Thoracic aorta (tissue), 2 donors: ENCODE measurements around the gene PARD6A. TPM values are rescaled to one million over a fixed set of nuclear protein-coding genes. Genes with fewer than 3 reads are reported as not detected.
A peak's percentile ranks its signal among the peaks of the same experiment; 100 is the strongest.

Experiments used
- ATAC-seq: fragments of 150-250 bp; one replicate; pipeline ENCODE4 v1.8.0; 2017; ENCODE audit warnings: low read depth; ENCODE audit not compliant: insufficient number of reproducible peaks, low FRiP score
- DNase-seq: peaks from one replicate; pipeline ENCODE4 v3.0.0-alpha.2; 2020; ENCODE audit warnings: low spot score
- H3K27ac ChIP-seq, 2 donors: fragments of 200-600 bp; sonication (generic); 1 replicate in 1 of 2; 2 replicates in 1 of 2; pipeline ENCODE4 v1.5.1; 2016; ENCODE audit warnings: mild to moderate bottlenecking in 2 of 2, moderate library complexity in 2 of 2
- H3K27me3 ChIP-seq: fragments of 200-600 bp; sonication (generic); replicated peaks from 2 replicates; pipeline ENCODE4 v1.6.0; 2016; ENCODE audit warnings: mild to moderate bottlenecking; ENCODE audit not compliant: insufficient read depth
- H3K36me3 ChIP-seq: fragments of 200-600 bp; sonication (generic); one replicate; pipeline ENCODE4 v1.5.1; 2016
- H3K4me1 ChIP-seq, 2 donors: fragments of 200-600 bp; sonication (generic); 1 replicate in 1 of 2; 2 replicates in 1 of 2; pipeline versions ENCODE4 v1.5.1 to v1.6.0; 2016; ENCODE audit warnings: low read depth in 2 of 2, mild to moderate bottlenecking in 1 of 2; ENCODE audit not compliant: control insufficient read depth in 1 of 2
- H3K4me3 ChIP-seq: fragments of 200-600 bp; sonication (generic); 2 replicates; pipeline ENCODE4 v1.5.1; 2016; ENCODE audit warnings: mild to moderate bottlenecking
- H3K9me3 ChIP-seq: fragments of 200-600 bp; sonication (generic); 2 replicates; pipeline ENCODE4 v1.5.1; 2016
- CTCF ChIP-seq: fragments of 200-600 bp; sonication (generic); IDR thresholded peaks from one replicate; pipeline ENCODE4 v1.5.1; 2019; ENCODE audit warnings: antibody characterized with exemption
- total RNA-seq, 2 donors: library from RNA; depleted of rRNA; stranded (reverse); fragments of >200 nt; gene quantifications; one replicate each; pipeline versions ENCODE4 v1.1.0 to v1.2.3, GENCODE V29; 2016

The PARD6A gene
- total RNA-seq, 2 donors from 2014 or later, result 5.7 to 10.7 TPM

- peaks cover 15% of the 10 kb centered on the region for H3K36me3 ChIP-seq
- H3K27ac ChIP-seq, result no peak overlapping the region
- no peak for DNase-seq
- no peaks in the 10 kb centered on the region for H3K9me3 ChIP-seq
- no peaks in the 10 kb centered on the region for H3K27me3 ChIP-seq
- no peak for TF ChIP-seq CTCF
- peak overlapping the region; percentile 91 for H3K4me3 ChIP-seq
- no peak for ATAC-seq
- peaks cover 12 to 19% of the 10 kb centered on the region in 2 donors for H3K4me1 ChIP-seq
Observed at GRCh38 chr16:67658849-67659674, 1.7 kb upstream of the PARD6A start.

GRCh38 chr16:67659675-67660563 lies 841 bp upstream of the PARD6A start, which contains the start of gene ACD:
Gene ACD, minus strand, starts transcription at chr16:67660260. Its CDS starts 40 bp downstream, at chr16:67660220.
- Histone ChIP-seq H3K27ac (peak within 1 kb of the TSS; percentile 84 to 97), H3K36me3 (peaks cover 15% of the 10 kb centered on the region), H3K4me1 (peaks cover 12 to 19% of the 10 kb centered on the region in 2 donors), H3K27me3 (no peaks in the 10 kb centered on the region), H3K9me3 (no peaks in the 10 kb centered on the region), H3K4me3 (peak within 1 kb of the TSS; percentile 91)
- ATAC-seq, result peak; percentile 70
- no peak for TF ChIP-seq CTCF
- DNase-seq, result no peak

GRCh38 chr16:67661101-67661761 lies 471 bp downstream of the PARD6A start:
- Histone ChIP-seq H3K4me1 (peaks cover 18 to 27% of the 10 kb centered on the region in 2 donors), H3K9me3 (no peaks in the 10 kb centered on the region), H3K36me3 (peaks cover 15% of the 10 kb centered on the region), H3K27me3 (no peaks in the 10 kb centered on the region), H3K4me3 (peak overlapping the region; percentile 91), H3K27ac (peak overlapping the region; percentile 76 to 97)
- no peak for DNase-seq
- ATAC-seq, result no peak
- TF ChIP-seq CTCF, result no peak

- H3K27me3 ChIP-seq, result no peaks in the 10 kb centered on the region
- H3K27ac ChIP-seq, result no peak overlapping the region
- H3K4me3 ChIP-seq, result no peak overlapping the region
- H3K9me3 ChIP-seq, result no peaks in the 10 kb centered on the region
- ATAC-seq (no peak), DNase-seq (no peak)
- peaks cover 19 to 31% of the 10 kb centered on the region in 2 donors for H3K4me1 ChIP-seq
- TF ChIP-seq CTCF, result no peak
- peaks cover 12% of the 10 kb centered on the region for H3K36me3 ChIP-seq
Observed at GRCh38 chr16:67661886-67662652, 1.3 kb downstream of the PARD6A start.
